ENCODE results near the gene ZNF526. TPM values are rescaled to one million over a fixed set of nuclear protein-coding genes. Genes with fewer than 3 reads are reported as not detected.

Gene ZNF526
- total RNA-seq, 1 experiment from 2014 or later = 19.4 TPM

- no peaks in the 10 kb centered on the region for H3K36me3 ChIP-seq (ENCODE audit: control insufficient read depth, insufficient read depth, low read length)
- TF ChIP-seq, protein P1, sequence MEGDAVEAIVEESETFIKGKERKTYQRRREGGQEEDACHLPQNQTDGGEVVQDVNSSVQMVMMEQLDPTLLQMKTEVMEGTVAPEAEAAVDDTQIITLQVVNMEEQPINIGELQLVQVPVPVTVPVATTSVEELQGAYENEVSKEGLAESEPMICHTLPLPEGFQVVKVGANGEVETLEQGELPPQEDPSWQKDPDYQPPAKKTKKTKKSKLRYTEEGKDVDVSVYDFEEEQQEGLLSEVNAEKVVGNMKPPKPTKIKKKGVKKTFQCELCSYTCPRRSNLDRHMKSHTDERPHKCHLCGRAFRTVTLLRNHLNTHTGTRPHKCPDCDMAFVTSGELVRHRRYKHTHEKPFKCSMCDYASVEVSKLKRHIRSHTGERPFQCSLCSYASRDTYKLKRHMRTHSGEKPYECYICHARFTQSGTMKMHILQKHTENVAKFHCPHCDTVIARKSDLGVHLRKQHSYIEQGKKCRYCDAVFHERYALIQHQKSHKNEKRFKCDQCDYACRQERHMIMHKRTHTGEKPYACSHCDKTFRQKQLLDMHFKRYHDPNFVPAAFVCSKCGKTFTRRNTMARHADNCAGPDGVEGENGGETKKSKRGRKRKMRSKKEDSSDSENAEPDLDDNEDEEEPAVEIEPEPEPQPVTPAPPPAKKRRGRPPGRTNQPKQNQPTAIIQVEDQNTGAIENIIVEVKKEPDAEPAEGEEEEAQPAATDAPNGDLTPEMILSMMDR (IDR thresholded peaks at IDR 0.05; ENCODE audit: insufficient read depth in 1 of 2, low read depth in 1 of 2, low read length in 1 of 2, severe bottlenecking in 1 of 2, unreplicated experiment in 1 of 2) = no peak
- no peaks in the 10 kb centered on the region for H3K9me3 ChIP-seq
- Mint-ChIP-seq H3K4me1 (ENCODE audit: low read depth, unreplicated experiment) (no peaks in the 10 kb centered on the region), H3K27me3 (ENCODE audit: insufficient read depth, unreplicated experiment) (no peaks in the 10 kb centered on the region), H3K27ac (ENCODE audit: unreplicated experiment) (no peak overlapping the region), H3K4me3 (ENCODE audit: unreplicated experiment) (no peak overlapping the region), H3K36me3 (ENCODE audit: insufficient read depth, unreplicated experiment) (peaks cover 6% of the 10 kb centered on the region), H3K9me3 (ENCODE audit: unreplicated experiment) (no peaks in the 10 kb centered on the region)
- peak overlapping the region; percentile 74 for H3K4me3 ChIP-seq (ENCODE audit: low read depth, low read length)
- ChIA-PET CTCF (interaction anchor here (1.1 kb wide), 1 partner anchor 12 kb away, joined by 5 read pairs; no protein-coding TSS in a partner anchor), POLR2A (interaction anchor here (0.6 to 1.4 kb wide), 4 partner anchors 12 to 192 kb away, joined by 3 to 4 read pairs (median 4); partner anchors contain the start of genes ERF and ZNF574)
- H3K27me3 ChIP-seq (replicated peaks; ENCODE audit: control insufficient read depth, insufficient read depth, low read length) = no peaks in the 10 kb centered on the region
- H3K4me1 ChIP-seq = peaks cover 10% of the 10 kb centered on the region; the same call in 1 of the 2 replicates
- peak in 1 of 2 experiments; percentile 39 for DNase-seq
- intact Hi-C loops (cut with micrococcal nuclease; ENCODE audit: unreplicated experiment) = loop anchor here (1.0 kb wide), 4 partner anchors 11 to 47 kb away; partner anchors contain the start of genes PAFAH1B3, PRR19 and ZNF526
- TSS peak; percentile 96 for BruUV-seq (replicated peaks)
Observed at GRCh38 chr19:42267644-42268141, 47.6 kb downstream of the ZNF526 start.

DNA sequence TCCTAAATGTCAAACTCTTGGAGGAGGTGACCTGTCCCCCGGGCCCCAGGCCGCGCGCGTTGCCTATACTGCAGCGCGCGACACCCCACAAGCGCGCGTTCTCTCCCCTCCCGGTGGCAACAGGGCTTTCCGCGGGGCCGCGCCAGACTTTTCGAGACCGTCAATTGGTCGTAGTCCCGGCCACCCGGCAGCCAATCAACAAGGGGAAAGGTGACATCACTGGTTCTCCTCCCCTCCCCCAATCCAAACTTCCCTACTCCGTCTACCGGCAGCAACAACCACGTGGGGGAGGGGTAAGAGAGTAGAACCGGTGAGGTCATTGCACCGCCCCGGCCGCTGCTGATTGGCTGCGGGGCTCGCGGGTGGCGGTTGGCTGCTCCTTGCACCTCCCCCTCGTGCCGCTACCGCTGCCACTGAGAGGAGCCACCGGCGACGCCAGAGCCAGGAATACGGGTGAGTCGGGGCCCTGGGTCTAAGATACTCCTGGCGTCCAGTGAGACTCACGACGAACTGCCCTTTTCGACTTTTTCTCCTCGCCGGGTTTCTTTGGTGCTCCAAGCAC, 48.1 kb downstream of the ZNF526 start:
- no peaks in the 10 kb centered on the region for H3K9me3 ChIP-seq
- peak overlapping the region; percentile 74 for H3K4me3 ChIP-seq (ENCODE audit: low read depth, low read length)
- Mint-ChIP-seq H3K27ac (ENCODE audit: unreplicated experiment) (no peak overlapping the region), H3K27me3 (ENCODE audit: insufficient read depth, unreplicated experiment) (no peaks in the 10 kb centered on the region), H3K4me3 (ENCODE audit: unreplicated experiment) (no peak overlapping the region), H3K4me1 (ENCODE audit: low read depth, unreplicated experiment) (no peaks in the 10 kb centered on the region), H3K36me3 (ENCODE audit: insufficient read depth, unreplicated experiment) (peaks cover 6% of the 10 kb centered on the region), H3K9me3 (ENCODE audit: unreplicated experiment) (no peaks in the 10 kb centered on the region)
- H3K27me3 ChIP-seq (replicated peaks; ENCODE audit: control insufficient read depth, insufficient read depth, low read length) = no peaks in the 10 kb centered on the region
- CTCF ChIA-PET = interaction anchor here (1.1 kb wide), 1 partner anchor 12 kb away, joined by 5 read pairs; no protein-coding TSS in a partner anchor
- BruUV-seq (replicated peaks) = no TSS peak
- intact Hi-C loops (cut with micrococcal nuclease; ENCODE audit: unreplicated experiment) = loop anchor here (1.0 kb wide), 4 partner anchors 12 to 48 kb away; partner anchors contain the start of genes PAFAH1B3, PRR19 and ZNF526
- DNase-seq = peak; percentile 100
- peaks cover 10% of the 10 kb centered on the region; the same call in 1 of the 2 replicates for H3K4me1 ChIP-seq
- TF ChIP-seq, protein P1 (IDR thresholded peaks at IDR 0.05; ENCODE audit: insufficient read depth in 1 of 2, low read depth in 1 of 2, low read length in 1 of 2, severe bottlenecking in 1 of 2, unreplicated experiment in 1 of 2) = no peak
- POLR2A ChIA-PET = interaction anchor here (0.7 to 1.4 kb wide), 3 partner anchors 12 to 192 kb away, joined by 3 to 4 read pairs (median 3); partner anchors contain the start of gene ZNF574
- no peaks in the 10 kb centered on the region for H3K36me3 ChIP-seq (ENCODE audit: control insufficient read depth, insufficient read depth, low read length)

- BruUV-seq (replicated peaks) = TSS peak; percentile 95
- H3K9me3 Mint-ChIP-seq (ENCODE audit: unreplicated experiment) = no peaks in the 10 kb centered on the region
- CTCF ChIA-PET = interaction anchor here (0.6 kb wide), 1 partner anchor 13 kb away, joined by 4 read pairs; no protein-coding TSS in a partner anchor
Observed at GRCh38 chr19:42268704-42269477, 48.8 kb downstream of the ZNF526 start, which contains the start of gene CIC. CIC (plus strand) TSS chr19:42269252; CDS start chr19:42271784, 2,532 bp downstream.

More at GRCh38 chr19:42268704-42269477, 48.8 kb downstream of the ZNF526 start, which contains the start of gene CIC:
- no peak within 1 kb of the TSS for H3K4me3 Mint-ChIP-seq (ENCODE audit: unreplicated experiment)
- H3K36me3 Mint-ChIP-seq (ENCODE audit: insufficient read depth, unreplicated experiment) = peaks cover 11% of the 10 kb centered on the region
- peaks cover 10% of the 10 kb centered on the region; the same call in 1 of the 2 replicates for H3K4me1 ChIP-seq
- no peaks in the 10 kb centered on the region for H3K27me3 Mint-ChIP-seq (ENCODE audit: insufficient read depth, unreplicated experiment)
- POLR2A ChIA-PET = interaction anchor here (0.6 to 2.1 kb wide), 2 partner anchors 11 to 26 kb away, joined by 3 to 5 read pairs; partner anchors contain the start of gene GSK3A
- H3K4me3 ChIP-seq (ENCODE audit: low read depth, low read length) = peak within 1 kb of the TSS; percentile 74
- DNase-seq = peak; percentile 99 to 100
- no peaks in the 10 kb centered on the region for H3K36me3 ChIP-seq (ENCODE audit: control insufficient read depth, insufficient read depth, low read length)
- TF ChIP-seq, protein P1 (IDR thresholded peaks at IDR 0.05; ENCODE audit: insufficient read depth in 1 of 2, low read depth in 1 of 2, low read length in 1 of 2, severe bottlenecking in 1 of 2, unreplicated experiment in 1 of 2) = no peak
- no peaks in the 10 kb centered on the region for H3K9me3 ChIP-seq
- no peaks in the 10 kb centered on the region for H3K4me1 Mint-ChIP-seq (ENCODE audit: low read depth, unreplicated experiment)
- intact Hi-C loops (cut with micrococcal nuclease; ENCODE audit: unreplicated experiment) = loop anchor here (1.0 kb wide), 5 partner anchors 11 to 49 kb away; partner anchors contain the start of genes PAFAH1B3, PRR19 and ZNF526
- no peaks in the 10 kb centered on the region for H3K27me3 ChIP-seq (replicated peaks; ENCODE audit: control insufficient read depth, insufficient read depth, low read length)
- H3K27ac Mint-ChIP-seq (ENCODE audit: unreplicated experiment) = no peak within 1 kb of the TSS
